AG04449 (cell line): ENCODE measurements around the gene CBLC.
A peak's percentile ranks its signal among the peaks of the same experiment; 100 is the strongest.

Source experiments
- CTCF ChIA-PET: fragments of 350-600 bp; formaldehyde crosslinking; extraction: SDS; loops from one replicate; lab custom pipeline; 2021; ENCODE audit warnings: antibody characterized with exemption; lab: Yijun Ruan, JAX
- POLR2A ChIA-PET: fragments of 400-600, 350-600 bp; formaldehyde crosslinking; extraction: SDS; loops from one replicate; lab custom pipeline; 2020; ENCODE audit warnings: antibody characterized with exemption, inconsistent platforms; lab: Yijun Ruan, JAX
- DNase-seq: peaks from one replicate; pipeline ENCODE4 v3.0.0-alpha.2; 2010; ENCODE audit warnings: low read depth, low spot score
- H3K4me3 ChIP-seq: 2 replicates; pipeline ENCODE4 v1.5.1; 2011; ENCODE audit warnings: low read depth, mild to moderate bottlenecking, control low read depth, low read length
- CTCF ChIP-seq: IDR thresholded peaks from one replicate; pipeline ENCODE4 v1.5.1; 2011; ENCODE audit warnings: mild to moderate bottlenecking, moderate library complexity, low read length, control low read depth, inconsistent platforms; ENCODE audit not compliant: insufficient read depth; ENCODE audit errors: missing control alignments

CBLC gene

GRCh38 chr19:44744871-44745332 is 32.8 kb upstream of the CBLC start:
- DNase-seq = no peak
- H3K4me3 ChIP-seq = no peak overlapping the region
- ChIA-PET CTCF (interaction anchor here (0.7 to 8.6 kb wide), 8 partner anchors 12 to 174 kb away, joined by 3 to 87 read pairs (median 3); no protein-coding TSS in a partner anchor), POLR2A (interaction anchor here (0.6 to 1.3 kb wide), 2 partner anchors 12 to 21 kb away, joined by 3 read pairs; no protein-coding TSS in a partner anchor)
- TF ChIP-seq CTCF = no peak

GRCh38 chr19:44745341-44745831 is 32.3 kb upstream of the CBLC start:
- H3K4me3 ChIP-seq = no peak overlapping the region
- no peak for DNase-seq
- ChIA-PET POLR2A (interaction anchor here (0.8 to 1.3 kb wide), 2 partner anchors 9 to 12 kb away, joined by 3 read pairs; no protein-coding TSS in a partner anchor), CTCF (interaction anchor here (0.7 to 8.6 kb wide), 7 partner anchors 12 to 174 kb away, joined by 3 to 87 read pairs (median 3); no protein-coding TSS in a partner anchor)
- no peak for TF ChIP-seq CTCF

GRCh38 chr19:44745887-44746600 is 31.6 kb upstream of the CBLC start:
- CTCF ChIA-PET = interaction anchor here (0.8 to 8.6 kb wide), 7 partner anchors 13 to 175 kb away, joined by 3 to 87 read pairs (median 3); no protein-coding TSS in a partner anchor
- no peak for DNase-seq
- POLR2A ChIA-PET = interaction anchor here (0.8 to 1.3 kb wide), 2 partner anchors 8 to 11 kb away, joined by 3 read pairs; no protein-coding TSS in a partner anchor
- no peak overlapping the region for H3K4me3 ChIP-seq
- no peak for TF ChIP-seq CTCF

- no peak for TF ChIP-seq CTCF
- DNase-seq = no peak
- no peak overlapping the region for H3K4me3 ChIP-seq
- ChIA-PET POLR2A (no interaction called here), CTCF (interaction anchor here (0.8 to 4.3 kb wide), 2 partner anchors 23 to 24 kb away, joined by 3 to 23 read pairs; no protein-coding TSS in a partner anchor)
Observed at GRCh38 chr19:44746616-44746945, 31.1 kb upstream of the CBLC start.

GRCh38 chr19:44746946-44747738 is 30.5 kb upstream of the CBLC start:
- peak overlapping the region; percentile 73 for H3K4me3 ChIP-seq
- ChIA-PET CTCF (interaction anchor here (0.8 kb wide), 1 partner anchor 24 kb away, joined by 3 read pairs; no protein-coding TSS in a partner anchor), POLR2A (interaction anchor here (0.6 kb wide), 1 partner anchor 12 kb away, joined by 3 read pairs; no protein-coding TSS in a partner anchor)
- peak; percentile 69 for DNase-seq
- TF ChIP-seq CTCF = no peak
